ENCODE data around the gene D2HGDH. TPM values are rescaled to one million over a fixed set of nuclear protein-coding genes. Genes with fewer than 3 reads are reported as not detected.

D2HGDH gene
- total and polyA plus RNA-seq, 10 of the 15 experiments (the other 5 are each of a cell fraction or from before 2014, with no cell fraction given): 0.52 to 32.1 (median 11.0) TPM

GRCh38 chr2:241808721-241809382, 74.4 kb downstream of the D2HGDH start, which contains the start of gene NEU4:
Gene NEU4, plus strand, starts transcription at chr2:241809193. Its CDS starts 5,292 bp downstream, at chr2:241814485.
- no peaks in the 10 kb centered on the region for H4K20me1 ChIP-seq (ENCODE audit: control insufficient read depth, insufficient read depth)
- BruUV-seq (replicated peaks): no TSS peak
- H2AFZ ChIP-seq (ENCODE audit: control insufficient read depth, low read depth, low read length): no peak within 1 kb of the TSS
- H3K36me3 ChIP-seq (ENCODE audit: control insufficient read depth in 2 of 2, insufficient read depth in 2 of 2, low read length in 1 of 2): no peaks in the 10 kb centered on the region
- no peak within 1 kb of the TSS for H3K4me2 ChIP-seq (ENCODE audit: control insufficient read depth, insufficient read depth)
- SMC1A ChIA-PET (ENCODE audit: uncharacterized antibody, unreplicated experiment): no interaction called here
- intact Hi-C loops (cut with micrococcal nuclease; ENCODE audit: unreplicated experiment) (no loop called here), in situ Hi-C loops (cut with MboI) (no loop called here)
- no peak within 1 kb of the TSS for H3K4me3 ChIP-seq
- FAIRE-seq: no peak
- RAD21 ChIA-PET (ENCODE audit: unreplicated experiment): no interaction called here
- ATAC-seq: no peak
- TF ChIP-seq SMAD5 (IDR thresholded peaks at IDR 0.05; ENCODE audit: low read depth): no peak
- no peak for TF ChIP-seq BCLAF1 (IDR thresholded peaks at IDR 0.05)
- no peak for TF ChIP-seq SIN3A (IDR thresholded peaks at IDR 0.05; ENCODE audit: low read depth, low read length)
- no peak for TF ChIP-seq YY1 (IDR thresholded peaks at IDR 0.05; ENCODE audit: low read depth, low read length)
- no peak for TF ChIP-seq RUNX3 (IDR thresholded peaks at IDR 0.05; ENCODE audit: low read length)
- no peak for TF ChIP-seq BHLHE40 (IDR thresholded peaks at IDR 0.05; ENCODE audit: borderline replicate concordance in 1 of 2, low read depth in 2 of 2, low read length in 1 of 2)
- TF ChIP-seq FOXK2 (IDR thresholded peaks at IDR 0.05): no peak
- no peak for TF ChIP-seq JUNB (IDR thresholded peaks at IDR 0.05)
- no peak for TF ChIP-seq STAT3 (IDR thresholded peaks at IDR 0.05; ENCODE audit: low read depth, low read length)
- TF ChIP-seq SRF (IDR thresholded peaks at IDR 0.05; ENCODE audit: low read depth in 2 of 2, low read length in 2 of 2): no peak
- TF ChIP-seq CUX1 (IDR thresholded peaks at IDR 0.05; ENCODE audit: insufficient replicate concordance, low read depth, low read length): no peak
- no peak for TF ChIP-seq ZNF217 (IDR thresholded peaks at IDR 0.05)
- TF ChIP-seq NR2C1 (IDR thresholded peaks at IDR 0.05): no peak
- TF ChIP-seq IRF3 (IDR thresholded peaks at IDR 0.05): no peak
- no peak for TF ChIP-seq USF2 (IDR thresholded peaks at IDR 0.05; ENCODE audit: borderline replicate concordance, low read depth, low read length)
- H3K9ac ChIP-seq (ENCODE audit: control insufficient read depth, insufficient read depth, low read length): no peak within 1 kb of the TSS
- CTCF ChIA-PET: interaction anchor here (2.1 kb wide), 1 partner anchor 20 kb away, joined by 6 read pairs; no protein-coding TSS in a partner anchor
- no peak within 1 kb of the TSS for H3K27ac ChIP-seq (ENCODE audit: control insufficient read depth, insufficient read depth)
- WGBS (ENCODE audit: insufficient coverage, insufficient replicate concordance, low lambda C conversion rate, missing lambda C conversion rate): 81% methylated on average over 31 of the region's 31 CpGs
- H3K4me1 ChIP-seq (ENCODE audit: control insufficient read depth, insufficient read depth, low read length): peaks cover 11% of the 10 kb centered on the region
- H3K79me2 ChIP-seq (ENCODE audit: control insufficient read depth, insufficient read depth, low read length): no peaks in the 10 kb centered on the region
- H3K9me3 ChIP-seq (replicated peaks; ENCODE audit: control insufficient read depth, insufficient read depth, low read length): no peaks in the 10 kb centered on the region
- no peaks in the 10 kb centered on the region; a peak in 1 of 4 replicates for H3K27me3 ChIP-seq (replicated peaks in 1 of 2; ENCODE audit: control insufficient read depth in 2 of 2, insufficient read depth in 2 of 2, low read length in 1 of 2)
- no peak for DNase-seq (ENCODE audit: low read depth, low spot score)
- POLR2A ChIA-PET: no interaction called here
